ENCODE results near the gene PRDM5.

Gene PRDM5

GRCh38 chr4:120847019-120847582 lies 75.4 kb downstream of the PRDM5 start:
- Histone ChIP-seq H3K27ac (no peak overlapping the region), H3K4me3 (no peak overlapping the region)
- TF ChIP-seq CTCF (IDR thresholded peaks at IDR 0.05): no peak
- no peak for DNase-seq (ENCODE audit: low spot score)

- Histone ChIP-seq H3K4me3 (no peak overlapping the region), H3K27ac (no peak overlapping the region)
- no peak for DNase-seq (ENCODE audit: low spot score)
- TF ChIP-seq CTCF (IDR thresholded peaks at IDR 0.05): no peak
Measured at GRCh38 chr4:120844528-120844921, 78.0 kb downstream of the PRDM5 start.

- DNase-seq (ENCODE audit: low spot score): no peak
- no peak overlapping the region for H3K4me3 ChIP-seq
- H3K27ac ChIP-seq: no peak overlapping the region
- no peak for TF ChIP-seq CTCF (IDR thresholded peaks at IDR 0.05)
Measured at GRCh38 chr4:120843849-120844527, 78.5 kb downstream of the PRDM5 start.

- Histone ChIP-seq H3K4me3 (no peak overlapping the region), H3K27ac (no peak overlapping the region)
- DNase-seq (ENCODE audit: low spot score): no peak
- no peak for TF ChIP-seq CTCF (IDR thresholded peaks at IDR 0.05)
Measured at GRCh38 chr4:120842031-120842430, 80.5 kb downstream of the PRDM5 start.

- no peak for DNase-seq (ENCODE audit: low spot score)
- no peak for TF ChIP-seq CTCF (IDR thresholded peaks at IDR 0.05)
Measured at GRCh38 chr4:120841580-120841979, 80.9 kb downstream of the PRDM5 start.

GRCh38 chr4:120839974-120840751 lies 82.4 kb downstream of the PRDM5 start:
- Histone ChIP-seq H3K27ac (no peak overlapping the region), H3K4me3 (no peak overlapping the region)
- no peak for DNase-seq (ENCODE audit: low spot score)
- TF ChIP-seq CTCF (IDR thresholded peaks at IDR 0.05): no peak

More at GRCh38 chr4:120841580-120841979, 80.9 kb downstream of the PRDM5 start:
- Histone ChIP-seq H3K4me3 (no peak overlapping the region), H3K27ac (no peak overlapping the region)
